TTC549 (cell line): ENCODE results near the gene CAMK4.
"Not testable (repeated sequence)": the region's sequence is repeated elsewhere in the genome, so short reads cannot be mapped to it uniquely, and the experiment has no call there.

Source experiments
- FAIRE-seq: peaks from 2 replicates; lab custom pipeline; 2012; peaks lifted over from hg19 to GRCh38; lab: Jason Lieb, UNC

Gene CAMK4

DNA sequence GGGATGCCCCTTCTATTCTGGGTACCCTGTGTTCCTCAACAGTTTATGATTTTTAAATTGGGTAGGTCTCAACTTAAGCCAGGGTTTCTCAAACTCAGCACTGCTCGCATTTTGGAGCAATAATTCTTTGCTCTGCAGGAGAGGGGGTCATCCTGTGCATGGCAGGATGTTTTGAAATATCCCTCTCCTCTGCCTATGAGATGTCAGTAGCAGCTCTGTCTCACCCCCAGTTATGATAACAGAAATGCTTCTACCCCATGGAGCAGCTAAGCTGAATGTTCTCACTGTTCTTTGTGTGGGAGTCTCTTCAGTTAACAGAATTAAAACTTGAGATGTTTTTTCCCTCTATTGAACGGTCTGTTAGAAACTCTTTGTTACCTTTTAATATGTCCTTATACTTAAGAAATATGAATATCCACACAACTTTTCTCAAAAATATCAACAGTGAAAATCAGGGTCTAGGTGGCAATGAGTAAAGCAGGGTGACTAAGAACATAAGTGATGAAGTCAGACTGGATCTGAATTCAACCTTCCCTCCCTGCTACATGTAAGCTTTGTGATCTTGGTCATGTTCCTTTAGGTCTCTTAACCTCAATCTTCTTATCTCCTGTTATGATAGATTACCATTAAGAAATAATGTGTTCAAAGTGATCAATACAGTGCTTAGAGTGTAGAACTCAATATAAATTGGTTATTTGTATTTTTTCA, 89.0 kb downstream of the CAMK4 start:
- no peak for FAIRE-seq

DNA sequence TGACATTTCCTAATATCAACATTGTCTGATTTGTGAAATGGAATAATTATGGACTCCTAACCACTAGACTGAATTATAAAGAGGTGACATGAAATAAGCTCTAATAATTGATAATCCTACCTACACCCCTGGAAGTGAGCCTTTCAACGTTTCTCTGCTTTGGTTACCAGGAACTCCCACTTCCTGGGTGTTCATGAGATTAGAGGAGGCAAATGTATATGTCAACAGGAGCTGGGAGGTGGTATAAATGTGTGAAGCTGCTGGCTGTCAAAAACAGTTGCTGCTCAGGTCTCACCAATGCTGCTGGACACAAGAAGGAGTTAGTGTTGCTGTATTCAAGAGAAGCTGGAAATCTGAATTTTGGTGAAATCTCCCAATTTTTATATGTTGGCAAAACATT, 96.8 kb downstream of the CAMK4 start:
- no peak for FAIRE-seq

DNA sequence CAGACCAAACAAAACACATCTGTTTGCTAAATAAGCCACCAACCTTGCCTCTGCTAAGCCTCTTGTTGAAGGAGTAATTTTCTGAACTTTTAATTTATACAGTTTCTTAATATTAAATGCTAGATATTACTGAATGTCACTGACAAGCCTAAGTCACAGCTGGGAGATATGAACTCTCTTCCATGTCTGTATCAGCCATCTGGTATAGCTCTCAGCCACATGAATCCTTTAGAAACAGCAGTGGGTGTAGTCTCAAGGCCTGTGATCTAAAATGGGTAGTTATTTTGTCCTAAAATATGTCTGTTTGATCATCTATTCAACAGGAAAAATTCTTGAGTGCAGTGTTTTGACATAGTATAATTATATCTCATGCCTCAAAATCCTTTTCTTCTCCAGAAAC, 97.2 kb downstream of the CAMK4 start:
- no peak for FAIRE-seq

DNA sequence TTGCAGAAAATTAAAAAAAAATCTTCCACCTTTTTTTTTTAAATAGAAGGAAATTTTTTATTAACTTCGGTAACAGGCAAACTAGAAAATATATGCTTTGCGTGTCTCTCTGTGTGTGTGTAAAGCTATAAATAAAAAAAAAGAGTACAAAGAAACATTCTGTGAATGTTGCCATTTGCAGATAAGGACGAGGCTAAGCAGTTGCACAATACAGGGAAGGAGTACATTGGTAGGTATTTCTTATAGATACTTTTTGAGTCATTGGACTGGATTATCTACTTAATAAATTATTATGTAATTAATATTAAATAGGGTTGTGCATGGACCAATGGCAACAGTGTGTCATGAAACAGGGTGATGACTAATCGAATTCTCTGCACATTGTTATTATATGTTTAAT, 102.4 kb downstream of the CAMK4 start:
- FAIRE-seq, result no peak

DNA sequence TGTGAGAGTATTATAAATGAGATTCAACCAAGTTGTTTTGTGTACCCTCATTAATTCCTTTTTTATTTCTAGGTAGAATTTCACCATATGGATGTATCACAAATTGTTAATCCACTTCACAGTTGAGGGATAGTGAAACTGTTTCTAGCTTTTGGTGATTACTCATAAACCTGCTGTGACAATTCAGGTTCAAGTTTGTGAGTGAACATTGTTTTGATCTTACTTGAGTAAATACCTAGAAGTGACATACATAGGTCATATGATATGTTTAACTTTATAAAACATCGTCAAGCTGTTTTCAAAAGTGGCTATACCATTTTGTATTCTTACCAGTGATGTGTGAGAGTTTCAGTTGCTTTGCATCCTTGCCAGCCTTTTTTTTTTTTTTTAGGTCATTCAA, 112.9 kb downstream of the CAMK4 start:
- no peak for FAIRE-seq

DNA sequence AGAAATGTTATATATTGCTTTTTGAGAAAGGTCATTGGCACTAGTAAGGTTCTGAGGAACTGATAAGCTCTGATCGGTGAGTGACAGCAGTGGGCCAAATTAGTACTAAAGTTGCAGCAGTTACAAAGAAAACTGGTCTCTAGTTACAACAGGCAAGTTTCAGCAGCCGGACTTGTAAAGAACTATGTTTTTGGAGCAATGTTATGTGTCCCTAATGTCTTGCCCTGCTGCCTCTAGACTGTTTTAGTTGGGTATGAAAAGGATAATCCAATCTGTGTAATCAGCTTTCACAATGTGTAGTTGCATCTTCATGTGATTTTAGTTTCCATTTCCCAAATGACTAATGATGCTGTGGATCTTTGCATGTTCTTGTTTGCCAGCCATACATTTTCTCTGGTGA, 113.5 kb downstream of the CAMK4 start:
- no peak for FAIRE-seq

DNA sequence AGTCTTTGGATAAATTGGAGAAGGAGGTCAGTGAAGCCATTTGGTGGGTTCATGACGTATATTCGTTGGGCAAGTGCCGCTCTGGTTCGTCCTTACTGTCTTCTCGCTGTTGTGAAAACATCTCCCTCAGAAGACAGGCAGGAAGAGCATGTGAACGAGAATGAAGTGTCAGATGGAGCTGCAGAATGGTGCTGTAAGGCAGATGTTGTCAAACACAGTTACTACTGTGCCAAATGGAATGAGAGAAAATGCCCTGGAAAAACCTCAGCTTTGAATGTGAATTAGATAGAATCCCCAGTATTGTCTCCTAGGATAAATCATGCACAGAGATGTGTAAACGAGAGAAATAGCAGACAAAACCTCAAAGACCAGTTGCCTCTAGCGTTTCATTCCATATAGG, 121.5 kb downstream of the CAMK4 start:
- no peak for FAIRE-seq

DNA sequence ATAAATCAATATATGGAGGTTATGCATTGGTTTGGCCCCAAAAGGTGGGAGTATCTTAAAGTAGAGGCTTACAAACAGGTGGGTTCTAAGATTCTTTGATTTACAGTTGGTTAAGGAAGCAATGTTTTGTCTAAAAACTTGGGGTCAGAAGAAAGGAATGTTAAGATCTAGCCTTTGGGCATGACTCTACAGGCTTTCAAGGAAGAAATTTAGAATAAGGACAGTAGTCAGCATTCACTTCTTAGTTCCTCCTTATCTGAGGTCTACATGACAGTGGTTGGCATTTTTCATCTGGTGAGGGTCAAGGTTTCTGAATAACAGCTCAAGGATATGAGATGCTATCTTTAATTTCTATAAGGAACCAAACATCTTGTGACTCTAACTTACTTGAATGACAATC, 122.8 kb downstream of the CAMK4 start:
- no peak for FAIRE-seq

DNA sequence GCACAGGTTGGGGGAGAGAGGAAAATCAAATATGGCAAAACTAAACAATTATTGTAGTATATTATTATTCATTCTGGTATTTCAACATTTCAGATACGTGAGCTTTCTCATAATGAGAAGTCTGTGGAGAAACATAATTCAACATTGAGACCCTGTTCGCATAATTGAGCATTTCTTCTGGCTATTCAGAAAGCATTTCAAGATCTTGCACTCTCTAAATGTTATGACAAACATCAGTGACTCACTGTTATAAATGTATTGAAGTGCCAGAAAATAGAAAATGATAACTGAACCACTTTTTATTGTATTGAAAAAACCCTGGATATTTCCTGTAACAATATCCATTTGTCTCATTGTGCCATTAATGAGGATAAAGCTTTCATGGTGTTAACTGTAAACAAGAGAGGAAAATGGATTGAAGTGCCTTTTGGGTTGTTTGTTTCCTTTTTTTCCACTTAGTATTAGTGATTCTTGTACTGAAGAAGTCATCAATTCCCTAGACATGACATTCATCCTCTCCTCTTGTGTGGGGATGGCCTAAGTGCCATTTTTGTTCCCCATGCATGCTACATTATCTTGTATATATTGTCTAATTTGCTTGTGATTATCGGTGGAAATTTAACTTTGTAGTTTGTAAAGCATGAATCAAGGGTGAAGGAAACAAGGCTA, 124.6 kb downstream of the CAMK4 start:
- FAIRE-seq, result no peak

DNA sequence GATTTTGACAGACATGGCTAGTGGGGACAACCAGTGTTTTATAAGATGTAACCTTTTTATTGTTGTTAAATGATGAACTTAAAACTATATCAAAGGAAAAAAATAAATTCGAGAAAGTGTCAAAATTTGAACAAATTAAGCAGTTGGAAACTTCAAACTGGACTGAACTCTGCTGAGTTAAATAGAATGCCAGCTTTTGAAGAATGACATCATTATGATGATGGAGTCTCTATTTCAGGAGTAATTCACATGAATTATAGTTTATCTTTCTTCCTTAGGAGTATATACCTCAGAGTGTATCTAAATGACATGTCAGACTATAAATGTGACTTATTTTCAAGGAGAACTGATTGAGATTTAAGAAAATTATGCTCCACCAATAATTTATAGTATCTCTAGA, 125.2 kb downstream of the CAMK4 start:
- no peak for FAIRE-seq

DNA sequence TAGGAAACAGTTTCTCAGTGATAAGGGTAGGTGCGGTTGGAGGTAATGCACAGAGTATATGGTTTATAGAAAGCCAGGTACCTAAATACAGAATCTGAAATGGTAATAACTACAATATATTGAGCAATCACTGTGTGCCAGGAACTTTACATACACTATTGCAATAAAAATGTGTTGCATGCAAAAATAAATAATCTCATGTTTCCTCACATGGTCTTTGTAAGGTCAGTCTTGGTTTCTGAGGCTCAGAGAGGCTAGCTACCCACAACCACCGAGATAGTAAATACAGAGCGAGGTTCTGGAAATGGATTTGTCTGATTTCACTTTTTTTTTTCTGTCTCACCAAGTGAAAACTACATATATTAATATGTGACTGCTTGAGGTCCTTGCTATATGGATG, 128.9 kb downstream of the CAMK4 start:
- no peak for FAIRE-seq

DNA sequence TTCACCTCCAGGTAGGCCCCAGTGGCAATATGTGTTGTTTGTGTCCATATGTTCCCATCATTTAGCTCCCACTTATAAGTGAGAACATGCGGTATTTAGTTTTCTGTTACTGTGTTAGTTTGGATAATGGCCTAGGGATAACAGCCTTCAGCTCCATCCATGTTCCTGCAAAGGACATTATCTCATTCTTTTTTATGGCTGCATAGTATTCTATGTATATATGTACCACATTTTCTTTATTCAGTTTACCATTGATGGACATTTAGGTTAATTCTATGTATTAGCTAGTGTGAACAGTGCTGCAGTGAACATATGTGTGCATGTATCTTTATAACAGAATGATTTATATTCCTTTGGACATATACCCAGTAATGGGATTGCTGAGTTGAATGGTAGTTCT, 134.5 kb downstream of the CAMK4 start:
- not testable (repeated sequence) for FAIRE-seq

DNA sequence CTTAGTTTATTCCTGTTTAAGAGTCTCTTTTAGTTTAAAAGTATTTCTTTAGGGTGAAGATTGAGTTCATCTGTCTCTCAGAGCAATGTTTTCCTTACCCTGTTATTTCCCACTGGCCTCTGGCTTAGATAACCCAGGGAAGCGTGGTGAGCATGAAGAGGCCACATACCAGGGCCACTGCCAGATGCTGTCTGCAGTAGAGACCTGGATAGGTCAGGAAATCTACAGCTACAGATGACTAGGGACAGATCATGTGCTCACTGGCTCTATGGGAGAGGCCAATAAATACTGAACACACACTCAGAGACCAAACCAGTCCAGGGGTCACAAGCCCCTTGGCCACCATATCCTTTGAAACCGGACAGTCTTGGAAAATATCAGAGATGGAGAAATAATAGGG, 136.0 kb downstream of the CAMK4 start:
- FAIRE-seq, result no peak

DNA sequence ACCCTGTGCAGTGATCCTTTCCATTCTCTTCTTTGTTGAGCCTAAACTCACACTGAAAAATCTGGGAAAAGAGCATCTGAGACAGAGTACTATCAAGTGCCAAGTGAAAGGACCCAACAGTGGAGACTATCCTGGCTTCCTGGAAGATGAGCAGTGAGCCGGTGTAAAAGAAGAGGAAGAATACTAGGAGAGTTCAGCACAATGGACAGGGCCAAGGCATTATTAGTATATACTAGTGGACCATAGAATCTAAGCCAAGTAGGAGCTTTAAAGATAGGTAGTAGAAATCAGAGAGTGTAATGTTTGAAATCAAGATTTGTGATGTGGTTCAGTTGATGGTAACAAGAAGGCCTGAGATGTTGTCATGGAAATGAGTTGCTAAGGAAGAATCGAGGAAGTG, 140.8 kb downstream of the CAMK4 start:
- FAIRE-seq, result no peak

DNA sequence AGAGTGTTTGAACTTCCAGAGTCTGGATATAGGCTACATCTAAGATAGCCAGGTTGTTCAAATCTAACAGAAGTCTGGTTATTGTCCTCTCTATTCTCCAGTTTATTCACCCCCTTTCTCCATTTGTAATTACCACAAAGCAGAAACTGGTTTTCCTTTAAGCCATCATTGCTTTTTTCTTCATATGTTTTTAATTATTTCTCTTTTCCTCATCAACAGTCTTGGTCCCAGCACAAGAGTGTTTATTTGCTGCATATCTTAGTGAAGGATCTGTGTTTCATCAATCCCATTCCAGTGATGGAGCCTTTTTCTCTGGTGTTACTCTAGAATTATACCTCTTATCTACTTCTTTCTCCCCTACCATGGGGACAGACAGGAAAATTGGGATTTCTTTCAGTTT, 142.2 kb downstream of the CAMK4 start:
- FAIRE-seq, result no peak

DNA sequence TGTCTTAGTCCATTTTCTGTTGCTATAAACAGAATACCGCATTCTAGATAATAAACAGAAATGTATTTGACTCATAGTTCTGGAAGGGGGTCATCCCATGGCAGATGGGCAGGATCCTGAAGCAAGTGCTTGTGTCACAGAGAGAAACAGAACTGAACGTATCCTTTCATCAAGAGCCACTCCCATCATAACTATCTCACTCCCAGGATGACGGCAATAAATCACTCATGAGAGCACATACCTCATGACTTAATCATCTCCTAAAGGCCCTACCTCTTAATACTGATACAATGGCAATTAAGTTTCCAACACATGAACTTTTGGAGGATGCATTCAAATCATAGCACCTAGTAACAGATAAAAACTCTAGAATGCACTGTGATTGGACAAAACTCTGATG, 142.9 kb downstream of the CAMK4 start:
- FAIRE-seq, result no peak

DNA sequence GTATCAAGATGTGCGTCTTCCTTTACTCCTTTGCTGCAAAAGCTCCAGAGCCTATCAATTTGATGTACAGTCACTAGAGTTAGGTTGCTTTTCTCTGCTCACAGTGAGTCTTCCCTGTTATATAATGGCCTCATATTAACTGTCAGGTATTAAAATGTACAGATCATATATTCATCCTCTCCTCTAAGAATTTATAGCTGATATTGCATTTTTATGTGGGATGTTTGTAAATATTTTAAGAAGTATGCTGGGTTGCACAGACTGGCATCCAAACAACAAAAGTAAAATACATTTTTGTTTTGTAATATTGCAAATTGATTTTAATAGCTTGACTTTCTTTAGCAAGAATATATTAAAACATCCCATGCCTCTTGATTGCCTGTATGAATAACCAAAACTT, 148.6 kb downstream of the CAMK4 start:
- no peak for FAIRE-seq

DNA sequence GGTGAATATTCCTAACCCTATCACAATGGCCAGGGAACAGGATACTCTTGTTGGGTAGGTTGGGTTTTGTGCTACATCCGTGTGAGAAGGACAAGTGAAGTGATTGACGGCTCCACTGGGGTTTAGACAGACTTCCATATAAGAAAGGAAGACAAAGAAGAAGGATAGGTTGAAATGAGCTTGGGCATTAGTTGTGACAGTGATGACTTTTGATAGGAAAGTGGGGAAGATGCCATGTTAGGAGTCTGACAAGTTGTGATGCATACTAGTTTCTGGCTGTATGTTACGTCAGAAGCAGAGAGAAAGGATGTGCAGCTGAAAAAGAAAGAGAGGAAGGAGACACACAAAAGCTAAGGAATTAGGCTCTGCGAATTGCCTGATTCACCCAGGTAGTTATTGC, 150.2 kb downstream of the CAMK4 start:
- FAIRE-seq, result no peak

DNA sequence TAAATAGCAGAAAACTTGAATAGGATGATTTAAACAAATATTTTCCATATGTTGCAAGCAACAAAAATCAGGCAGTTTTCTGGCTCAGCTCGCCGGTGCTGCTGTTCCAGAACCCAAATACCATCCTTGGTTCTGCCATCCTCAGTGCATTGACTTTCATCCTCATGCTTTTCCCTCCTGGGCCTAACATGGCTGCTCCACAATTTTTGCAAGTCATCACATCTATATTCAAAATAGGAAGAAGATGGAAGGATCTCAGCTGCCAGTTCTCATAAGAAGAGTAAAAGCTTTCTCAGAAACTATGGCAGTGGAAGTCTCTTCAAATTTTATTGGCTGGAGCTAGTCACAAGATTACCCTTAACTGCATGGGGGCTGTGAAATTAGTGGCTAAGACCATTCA, 151.5 kb downstream of the CAMK4 start:
- FAIRE-seq, result no peak

DNA sequence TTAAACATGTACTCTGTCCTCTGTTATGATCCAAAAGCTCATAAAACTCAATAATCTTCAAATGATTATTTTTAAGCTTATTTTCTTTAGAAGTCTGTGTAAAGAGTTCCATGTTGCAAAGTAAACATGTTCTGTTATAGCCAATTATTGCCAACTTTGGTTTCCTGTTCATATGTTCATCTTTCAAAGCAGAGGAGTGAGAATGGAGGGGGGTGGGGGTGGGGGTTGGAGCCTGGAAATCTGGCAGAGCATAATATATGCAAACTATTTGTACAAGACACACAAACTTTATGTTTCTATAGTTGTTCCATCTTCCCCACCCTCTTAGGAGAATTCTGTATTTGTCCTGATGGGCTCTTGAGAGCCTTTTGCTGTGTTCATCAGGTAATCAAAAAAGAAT, 153.1 kb downstream of the CAMK4 start:
- no peak for FAIRE-seq

DNA sequence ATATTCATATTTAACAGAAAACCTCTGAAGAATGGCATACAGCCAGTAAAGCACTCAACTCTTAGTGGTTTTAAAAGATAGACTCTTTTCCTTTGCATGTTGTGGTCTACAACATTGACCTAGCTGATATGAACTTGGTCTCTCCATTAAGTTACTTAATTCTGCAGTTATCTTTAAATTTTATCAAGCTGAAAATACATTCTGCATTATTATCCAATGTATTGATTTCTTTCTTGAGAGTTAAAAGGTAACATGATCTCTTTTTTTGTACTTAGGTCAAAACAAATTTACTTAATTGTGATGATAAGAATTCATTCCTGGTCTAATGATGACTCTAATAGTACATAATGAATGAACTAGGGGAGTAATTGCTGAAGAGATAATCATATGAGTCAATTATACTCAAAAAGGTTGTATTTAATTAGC, 155.2 kb downstream of the CAMK4 start:
- FAIRE-seq, result no peak

DNA sequence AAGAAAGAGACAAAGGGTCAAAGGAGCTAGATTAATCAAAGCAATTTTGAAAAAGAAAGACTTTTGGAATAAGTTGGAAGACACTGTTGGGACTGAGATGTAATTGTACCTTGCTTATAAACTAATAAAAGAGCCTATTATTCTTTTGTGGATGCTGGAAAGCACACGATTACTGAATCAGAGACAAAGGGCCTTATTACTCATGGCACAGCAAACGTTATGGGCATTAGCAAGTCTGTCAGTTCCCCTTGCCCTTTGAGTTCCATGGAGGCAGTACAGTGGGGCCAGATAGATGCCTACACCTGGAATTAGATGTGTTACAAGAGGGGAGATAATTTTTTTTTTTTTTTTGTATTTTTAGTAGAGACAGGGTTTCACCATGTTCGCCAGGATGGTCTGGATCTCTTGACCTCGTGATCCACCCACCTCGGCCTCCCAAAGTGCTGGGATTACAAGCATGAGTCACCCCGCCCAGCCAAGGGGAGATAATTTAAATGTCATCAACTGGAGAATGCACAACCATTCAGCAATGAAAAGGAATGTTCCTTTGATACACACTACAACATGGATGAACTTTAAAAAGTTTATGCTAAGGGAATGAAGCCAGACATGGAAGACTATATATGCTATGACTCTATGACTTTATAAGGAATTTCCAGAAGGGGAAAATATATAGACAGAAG, 159.2 kb downstream of the CAMK4 start:
- no peak for FAIRE-seq

DNA sequence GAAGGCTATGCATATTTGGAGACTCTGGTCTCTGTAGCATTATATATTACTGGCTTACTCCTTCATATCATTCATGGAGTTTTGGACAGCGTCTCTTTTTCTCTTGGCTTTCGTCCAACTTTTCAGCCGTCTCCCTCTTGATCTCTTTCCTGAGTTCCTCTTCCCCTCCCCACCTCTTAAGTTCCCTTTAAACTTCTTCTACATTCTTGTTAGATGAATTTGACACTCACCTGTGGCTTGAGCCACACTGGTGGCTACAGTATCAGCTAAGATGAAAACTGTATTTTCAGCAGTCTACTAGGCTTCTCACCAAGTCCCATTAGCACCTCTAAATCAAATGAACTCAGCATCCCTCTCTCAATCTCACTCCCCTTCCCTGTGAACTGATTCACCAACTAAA, 160.0 kb downstream of the CAMK4 start:
- FAIRE-seq, result no peak

DNA sequence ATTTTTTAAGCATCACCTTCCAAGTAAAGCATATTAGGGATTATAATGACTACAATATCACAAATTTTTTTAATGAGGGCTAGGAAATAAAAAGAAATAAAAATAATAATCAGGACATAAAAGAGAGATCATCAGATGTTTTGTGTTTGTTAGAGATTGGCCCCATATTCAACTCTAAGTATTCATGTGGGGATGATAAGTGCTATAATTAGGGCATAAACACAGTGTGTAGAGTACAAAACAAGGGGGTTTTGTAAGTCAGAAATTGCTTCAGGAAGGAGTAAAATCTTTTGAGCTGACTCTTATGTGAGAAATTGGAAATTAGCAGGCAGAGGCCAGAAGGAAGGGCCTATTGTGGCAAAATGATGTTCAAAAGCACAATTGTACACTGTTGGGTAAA, 160.9 kb downstream of the CAMK4 start:
- FAIRE-seq, result no peak
